ENCODE data around the gene PTGFRN. TPM values are rescaled to one million over a fixed set of nuclear protein-coding genes. Genes with fewer than 3 reads are reported as not detected.

PTGFRN gene
- total and polyA plus RNA-seq, 2 experiments from 2014 or later, result 17.4 to 32.7 TPM

DNA sequence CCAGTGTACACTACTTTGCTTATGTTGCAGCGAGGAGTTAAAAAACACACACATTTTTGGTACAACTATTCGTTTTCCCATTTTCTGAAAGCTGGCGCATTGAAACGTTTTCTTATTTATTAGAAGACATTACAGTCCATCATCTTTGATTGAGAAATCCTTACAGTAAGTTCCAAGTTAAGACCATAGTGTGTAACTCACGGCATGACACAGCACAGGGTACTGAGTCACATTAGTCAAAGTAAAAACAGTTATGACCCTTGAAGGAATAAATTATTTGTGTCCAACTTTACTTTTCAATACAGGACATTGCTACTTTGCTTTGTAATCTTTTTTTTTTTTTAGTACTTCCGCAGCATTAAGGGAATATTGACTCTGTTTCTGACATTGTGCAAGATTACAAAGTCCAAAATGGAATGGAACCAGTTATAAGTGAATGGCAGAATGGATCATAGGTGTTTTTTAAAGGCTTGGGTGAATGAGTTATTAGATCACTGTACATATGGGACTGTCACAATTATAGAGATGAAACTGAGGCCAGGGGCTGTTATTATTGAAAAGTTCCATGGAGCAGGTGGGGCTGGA lies 11.7 kb downstream of the PTGFRN start:
- Histone ChIP-seq H3K4me1 (ENCODE audit: insufficient read depth) (peaks cover 10% of the 10 kb centered on the region; the same call in 1 of the 2 replicates), H3K36me3 (ENCODE audit: insufficient read depth) (no peaks in the 10 kb centered on the region), H3K4me2 (no peak overlapping the region), H3F3A (replicated peaks; ENCODE audit: low read depth) (no peaks in the 10 kb centered on the region), H2AFZ (no peak overlapping the region), H3K27ac (ENCODE audit: low read depth) (no peak overlapping the region), H3K79me2 (replicated peaks; ENCODE audit: insufficient read depth) (peaks cover 67% of the 10 kb centered on the region), H3K4me3 (no peak overlapping the region), H4K20me1 (replicated peaks; ENCODE audit: insufficient read depth) (peaks cover 7% of the 10 kb centered on the region), H3K27me3 (ENCODE audit: insufficient read depth) (no peaks in the 10 kb centered on the region), H3K9me2 (ENCODE audit: insufficient read depth) (no peaks in the 10 kb centered on the region)
- Mint-ChIP-seq H3K4me3 (no peak overlapping the region), H3K4me1 (peaks cover 4% of the 10 kb centered on the region; the same call in 2 of the 3 replicates), H3K27me3 (ENCODE audit: insufficient read depth, low read depth, poor library complexity) (peaks cover 3% of the 10 kb centered on the region), H3K9me3 (no peaks in the 10 kb centered on the region), H3K36me3 (ENCODE audit: low read depth) (no peaks in the 10 kb centered on the region), H3K27ac (peak overlapping the region; percentile 49; the same call in 1 of the 2 replicates)
- DNase-seq (ENCODE audit: low spot score) (no peak), ATAC-seq (no peak)
- TF ChIP-seq, protein P1, sequence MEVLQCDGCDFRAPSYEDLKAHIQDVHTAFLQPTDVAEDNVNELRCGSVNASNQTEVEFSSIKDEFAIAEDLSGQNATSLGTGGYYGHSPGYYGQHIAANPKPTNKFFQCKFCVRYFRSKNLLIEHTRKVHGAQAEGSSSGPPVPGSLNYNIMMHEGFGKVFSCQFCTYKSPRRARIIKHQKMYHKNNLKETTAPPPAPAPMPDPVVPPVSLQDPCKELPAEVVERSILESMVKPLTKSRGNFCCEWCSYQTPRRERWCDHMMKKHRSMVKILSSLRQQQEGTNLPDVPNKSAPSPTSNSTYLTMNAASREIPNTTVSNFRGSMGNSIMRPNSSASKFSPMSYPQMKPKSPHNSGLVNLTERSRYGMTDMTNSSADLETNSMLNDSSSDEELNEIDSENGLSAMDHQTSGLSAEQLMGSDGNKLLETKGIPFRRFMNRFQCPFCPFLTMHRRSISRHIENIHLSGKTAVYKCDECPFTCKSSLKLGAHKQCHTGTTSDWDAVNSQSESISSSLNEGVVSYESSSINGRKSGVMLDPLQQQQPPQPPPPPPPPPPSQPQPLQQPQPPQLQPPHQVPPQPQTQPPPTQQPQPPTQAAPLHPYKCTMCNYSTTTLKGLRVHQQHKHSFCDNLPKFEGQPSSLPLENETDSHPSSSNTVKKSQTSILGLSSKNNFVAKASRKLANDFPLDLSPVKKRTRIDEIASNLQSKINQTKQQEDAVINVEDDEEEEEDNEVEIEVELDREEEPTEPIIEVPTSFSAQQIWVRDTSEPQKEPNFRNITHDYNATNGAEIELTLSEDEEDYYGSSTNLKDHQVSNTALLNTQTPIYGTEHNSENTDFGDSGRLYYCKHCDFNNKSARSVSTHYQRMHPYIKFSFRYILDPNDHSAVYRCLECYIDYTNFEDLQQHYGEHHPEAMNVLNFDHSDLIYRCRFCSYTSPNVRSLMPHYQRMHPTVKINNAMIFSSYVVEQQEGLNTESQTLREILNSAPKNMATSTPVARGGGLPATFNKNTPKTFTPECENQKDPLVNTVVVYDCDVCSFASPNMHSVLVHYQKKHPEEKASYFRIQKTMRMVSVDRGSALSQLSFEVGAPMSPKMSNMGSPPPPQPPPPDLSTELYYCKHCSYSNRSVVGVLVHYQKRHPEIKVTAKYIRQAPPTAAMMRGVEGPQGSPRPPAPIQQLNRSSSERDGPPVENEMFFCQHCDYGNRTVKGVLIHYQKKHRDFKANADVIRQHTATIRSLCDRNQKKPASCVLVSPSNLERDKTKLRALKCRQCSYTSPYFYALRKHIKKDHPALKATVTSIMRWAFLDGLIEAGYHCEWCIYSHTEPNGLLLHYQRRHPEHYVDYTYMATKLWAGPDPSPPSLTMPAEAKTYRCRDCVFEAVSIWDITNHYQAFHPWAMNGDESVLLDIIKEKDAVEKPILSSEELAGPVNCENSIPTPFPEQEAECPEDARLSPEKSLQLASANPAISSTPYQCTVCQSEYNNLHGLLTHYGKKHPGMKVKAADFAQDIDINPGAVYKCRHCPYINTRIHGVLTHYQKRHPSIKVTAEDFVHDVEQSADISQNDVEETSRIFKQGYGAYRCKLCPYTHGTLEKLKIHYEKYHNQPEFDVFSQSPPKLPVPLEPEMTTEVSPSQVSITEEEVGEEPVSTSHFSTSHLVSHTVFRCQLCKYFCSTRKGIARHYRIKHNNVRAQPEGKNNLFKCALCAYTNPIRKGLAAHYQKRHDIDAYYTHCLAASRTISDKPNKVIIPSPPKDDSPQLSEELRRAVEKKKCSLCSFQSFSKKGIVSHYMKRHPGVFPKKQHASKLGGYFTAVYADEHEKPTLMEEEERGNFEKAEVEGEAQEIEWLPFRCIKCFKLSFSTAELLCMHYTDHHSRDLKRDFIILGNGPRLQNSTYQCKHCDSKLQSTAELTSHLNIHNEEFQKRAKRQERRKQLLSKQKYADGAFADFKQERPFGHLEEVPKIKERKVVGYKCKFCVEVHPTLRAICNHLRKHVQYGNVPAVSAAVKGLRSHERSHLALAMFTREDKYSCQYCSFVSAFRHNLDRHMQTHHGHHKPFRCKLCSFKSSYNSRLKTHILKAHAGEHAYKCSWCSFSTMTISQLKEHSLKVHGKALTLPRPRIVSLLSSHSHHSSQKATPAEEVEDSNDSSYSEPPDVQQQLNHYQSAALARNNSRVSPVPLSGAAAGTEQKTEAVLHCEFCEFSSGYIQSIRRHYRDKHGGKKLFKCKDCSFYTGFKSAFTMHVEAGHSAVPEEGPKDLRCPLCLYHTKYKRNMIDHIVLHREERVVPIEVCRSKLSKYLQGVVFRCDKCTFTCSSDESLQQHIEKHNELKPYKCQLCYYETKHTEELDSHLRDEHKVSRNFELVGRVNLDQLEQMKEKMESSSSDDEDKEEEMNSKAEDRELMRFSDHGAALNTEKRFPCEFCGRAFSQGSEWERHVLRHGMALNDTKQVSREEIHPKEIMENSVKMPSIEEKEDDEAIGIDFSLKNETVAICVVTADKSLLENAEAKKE (CRISPR knock-in tag; IDR thresholded peaks at IDR 0.05), result no peak
- TF ChIP-seq, protein P2, sequence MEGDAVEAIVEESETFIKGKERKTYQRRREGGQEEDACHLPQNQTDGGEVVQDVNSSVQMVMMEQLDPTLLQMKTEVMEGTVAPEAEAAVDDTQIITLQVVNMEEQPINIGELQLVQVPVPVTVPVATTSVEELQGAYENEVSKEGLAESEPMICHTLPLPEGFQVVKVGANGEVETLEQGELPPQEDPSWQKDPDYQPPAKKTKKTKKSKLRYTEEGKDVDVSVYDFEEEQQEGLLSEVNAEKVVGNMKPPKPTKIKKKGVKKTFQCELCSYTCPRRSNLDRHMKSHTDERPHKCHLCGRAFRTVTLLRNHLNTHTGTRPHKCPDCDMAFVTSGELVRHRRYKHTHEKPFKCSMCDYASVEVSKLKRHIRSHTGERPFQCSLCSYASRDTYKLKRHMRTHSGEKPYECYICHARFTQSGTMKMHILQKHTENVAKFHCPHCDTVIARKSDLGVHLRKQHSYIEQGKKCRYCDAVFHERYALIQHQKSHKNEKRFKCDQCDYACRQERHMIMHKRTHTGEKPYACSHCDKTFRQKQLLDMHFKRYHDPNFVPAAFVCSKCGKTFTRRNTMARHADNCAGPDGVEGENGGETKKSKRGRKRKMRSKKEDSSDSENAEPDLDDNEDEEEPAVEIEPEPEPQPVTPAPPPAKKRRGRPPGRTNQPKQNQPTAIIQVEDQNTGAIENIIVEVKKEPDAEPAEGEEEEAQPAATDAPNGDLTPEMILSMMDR (conservative IDR thresholded peaks at IDR 0.05; ENCODE audit: low read depth in 2 of 2), result no peak
- no peak for TF ChIP-seq CREB1 (CRISPR knock-in tag; IDR thresholded peaks at IDR 0.05; ENCODE audit: low read depth)
- TF ChIP-seq, protein P3, sequence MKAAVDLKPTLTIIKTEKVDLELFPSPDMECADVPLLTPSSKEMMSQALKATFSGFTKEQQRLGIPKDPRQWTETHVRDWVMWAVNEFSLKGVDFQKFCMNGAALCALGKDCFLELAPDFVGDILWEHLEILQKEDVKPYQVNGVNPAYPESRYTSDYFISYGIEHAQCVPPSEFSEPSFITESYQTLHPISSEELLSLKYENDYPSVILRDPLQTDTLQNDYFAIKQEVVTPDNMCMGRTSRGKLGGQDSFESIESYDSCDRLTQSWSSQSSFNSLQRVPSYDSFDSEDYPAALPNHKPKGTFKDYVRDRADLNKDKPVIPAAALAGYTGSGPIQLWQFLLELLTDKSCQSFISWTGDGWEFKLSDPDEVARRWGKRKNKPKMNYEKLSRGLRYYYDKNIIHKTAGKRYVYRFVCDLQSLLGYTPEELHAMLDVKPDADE (IDR thresholded peaks at IDR 0.05), result no peak
- TF ChIP-seq JUNB (IDR thresholded peaks at IDR 0.05; ENCODE audit: unreplicated experiment), result no peak
- TF ChIP-seq POLR2AphosphoS5 (IDR thresholded peaks at IDR 0.05; ENCODE audit: low read depth), result no peak
- TF ChIP-seq ZNF331 (CRISPR knock-in tag; IDR thresholded peaks at IDR 0.05; ENCODE audit: low read depth), result no peak
- TF ChIP-seq, protein P4, sequence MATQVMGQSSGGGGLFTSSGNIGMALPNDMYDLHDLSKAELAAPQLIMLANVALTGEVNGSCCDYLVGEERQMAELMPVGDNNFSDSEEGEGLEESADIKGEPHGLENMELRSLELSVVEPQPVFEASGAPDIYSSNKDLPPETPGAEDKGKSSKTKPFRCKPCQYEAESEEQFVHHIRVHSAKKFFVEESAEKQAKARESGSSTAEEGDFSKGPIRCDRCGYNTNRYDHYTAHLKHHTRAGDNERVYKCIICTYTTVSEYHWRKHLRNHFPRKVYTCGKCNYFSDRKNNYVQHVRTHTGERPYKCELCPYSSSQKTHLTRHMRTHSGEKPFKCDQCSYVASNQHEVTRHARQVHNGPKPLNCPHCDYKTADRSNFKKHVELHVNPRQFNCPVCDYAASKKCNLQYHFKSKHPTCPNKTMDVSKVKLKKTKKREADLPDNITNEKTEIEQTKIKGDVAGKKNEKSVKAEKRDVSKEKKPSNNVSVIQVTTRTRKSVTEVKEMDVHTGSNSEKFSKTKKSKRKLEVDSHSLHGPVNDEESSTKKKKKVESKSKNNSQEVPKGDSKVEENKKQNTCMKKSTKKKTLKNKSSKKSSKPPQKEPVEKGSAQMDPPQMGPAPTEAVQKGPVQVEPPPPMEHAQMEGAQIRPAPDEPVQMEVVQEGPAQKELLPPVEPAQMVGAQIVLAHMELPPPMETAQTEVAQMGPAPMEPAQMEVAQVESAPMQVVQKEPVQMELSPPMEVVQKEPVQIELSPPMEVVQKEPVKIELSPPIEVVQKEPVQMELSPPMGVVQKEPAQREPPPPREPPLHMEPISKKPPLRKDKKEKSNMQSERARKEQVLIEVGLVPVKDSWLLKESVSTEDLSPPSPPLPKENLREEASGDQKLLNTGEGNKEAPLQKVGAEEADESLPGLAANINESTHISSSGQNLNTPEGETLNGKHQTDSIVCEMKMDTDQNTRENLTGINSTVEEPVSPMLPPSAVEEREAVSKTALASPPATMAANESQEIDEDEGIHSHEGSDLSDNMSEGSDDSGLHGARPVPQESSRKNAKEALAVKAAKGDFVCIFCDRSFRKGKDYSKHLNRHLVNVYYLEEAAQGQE (IDR thresholded peaks at IDR 0.05; ENCODE audit: unreplicated experiment), result no peak
- TF ChIP-seq EZH2phosphoT487 (IDR thresholded peaks at IDR 0.05; ENCODE audit: unreplicated experiment), result no peak
- no peak for TF ChIP-seq STAT1 (IDR thresholded peaks at IDR 0.05; ENCODE audit: unreplicated experiment)
- no peak for TF ChIP-seq EZH2 (IDR thresholded peaks at IDR 0.05; ENCODE audit: low read depth, unreplicated experiment)
- no peak for TF ChIP-seq NANOG (IDR thresholded peaks at IDR 0.05; ENCODE audit: borderline replicate concordance)
- no peak for TF ChIP-seq ZNF114 (CRISPR knock-in tag; IDR thresholded peaks at IDR 0.05)
